ENCODE data around the gene IRGC.

IRGC gene

GRCh38 chr19:43767818-43768217 lies 51.9 kb downstream of the IRGC start:
- no peak overlapping the region for H3K4me3 ChIP-seq (ENCODE audit: low read depth, low read length)
- TF ChIP-seq CTCF (IDR thresholded peaks at IDR 0.05; ENCODE audit: borderline replicate concordance, insufficient read depth, low read depth, low read length) = no peak

- TF ChIP-seq CTCF (IDR thresholded peaks at IDR 0.05; ENCODE audit: borderline replicate concordance, insufficient read depth, low read depth, low read length) = no peak
- H3K4me3 ChIP-seq (ENCODE audit: low read depth, low read length) = no peak overlapping the region
Observed at GRCh38 chr19:43768273-43769050, 52.6 kb downstream of the IRGC start.

GRCh38 chr19:43769256-43769655 lies 53.4 kb downstream of the IRGC start:
- TF ChIP-seq CTCF (IDR thresholded peaks at IDR 0.05; ENCODE audit: borderline replicate concordance, insufficient read depth, low read depth, low read length) = no peak
- no peak overlapping the region for H3K4me3 ChIP-seq (ENCODE audit: low read depth, low read length)
